Measurements from ENCODE around the gene DNAH1. TPM values are rescaled to one million over a fixed set of nuclear protein-coding genes. Genes with fewer than 3 reads are reported as not detected.

DNAH1 gene
- total RNA-seq, 1 experiment from 2014 or later = 5.5 TPM

DNA sequence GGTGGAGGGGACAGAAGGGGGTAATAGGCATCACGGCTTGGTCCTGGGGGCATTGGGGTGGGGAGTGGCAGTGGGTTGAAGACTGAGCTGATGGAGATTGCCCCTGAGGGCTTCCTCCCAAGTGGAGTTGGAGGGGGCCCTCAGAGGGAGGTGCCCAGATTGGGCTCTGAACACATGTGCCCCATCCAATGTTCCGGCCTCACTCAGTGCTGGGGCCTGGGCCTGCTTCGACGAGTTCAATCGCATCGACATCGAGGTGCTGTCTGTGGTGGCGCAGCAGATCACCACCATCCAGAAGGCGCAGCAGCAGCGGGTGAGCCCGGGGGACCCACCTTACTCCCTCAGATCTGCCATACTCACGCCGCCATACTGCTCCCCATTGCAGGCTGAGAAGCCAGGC, 45.3 kb downstream of the DNAH1 start:
- Histone ChIP-seq H3K27me3 (ENCODE audit: insufficient read depth, low read length) (no peaks in the 10 kb centered on the region), H3K9ac (ENCODE audit: low read length) (no peak overlapping the region), H3K79me2 (ENCODE audit: insufficient read depth, low read length) (no peaks in the 10 kb centered on the region), H3K27ac (ENCODE audit: low read depth, low read length) (no peak overlapping the region), H4K20me1 (ENCODE audit: insufficient read depth) (no peaks in the 10 kb centered on the region), H3K36me3 (ENCODE audit: control insufficient read depth in 1 of 2, insufficient read depth in 2 of 2, low read length in 2 of 2) (no peaks in the 10 kb centered on the region), H3K4me2 (ENCODE audit: low read length) (no peak overlapping the region), H3K4me3 (replicated peaks in 1 of 2; ENCODE audit: low read depth in 1 of 2, low read length in 2 of 2) (no peak overlapping the region), H3K4me1 (ENCODE audit: control insufficient read depth in 1 of 2, insufficient read depth in 2 of 2, low read length in 2 of 2) (no peaks in the 10 kb centered on the region), H3K9me3 (ENCODE audit: control insufficient read depth in 1 of 2, insufficient read depth in 1 of 2, low read depth in 1 of 2, low read length in 2 of 2) (no peaks in the 10 kb centered on the region), H2AFZ (ENCODE audit: low read depth, low read length, poor library complexity, severe bottlenecking) (no peak overlapping the region), H3K9me2 (ENCODE audit: insufficient read depth) (no peaks in the 10 kb centered on the region)
- no TSS peak for BruUV-seq (replicated peaks)
- ChIA-PET RAD21 (ENCODE audit: low non-redundant PET in 1 of 2, low total read pairs in 2 of 2, uncharacterized antibody in 2 of 2, unreplicated experiment in 2 of 2) (no interaction called here), CTCF (no interaction called here), POLR2A (no interaction called here)
- DNase-seq (ENCODE audit: low read depth, low spot score) (no peak), ATAC-seq (no peak)
- intact Hi-C loops (cut with micrococcal nuclease) = no loop called here
- no peak for TF ChIP-seq SRF (IDR thresholded peaks at IDR 0.05; ENCODE audit: low read depth)
- TF ChIP-seq CEBPB (IDR thresholded peaks at IDR 0.05; ENCODE audit: low read depth) = no peak

- Histone ChIP-seq H3K9me2 (ENCODE audit: insufficient read depth) (no peaks in the 10 kb centered on the region), H3K9ac (ENCODE audit: low read length) (no peak overlapping the region), H4K20me1 (ENCODE audit: insufficient read depth) (no peaks in the 10 kb centered on the region), H3K9me3 (ENCODE audit: control insufficient read depth in 1 of 2, insufficient read depth in 1 of 2, low read depth in 1 of 2, low read length in 2 of 2) (no peaks in the 10 kb centered on the region), H3K4me3 (replicated peaks in 1 of 2; ENCODE audit: low read depth in 1 of 2, low read length in 2 of 2) (no peak overlapping the region), H3K27ac (ENCODE audit: low read depth, low read length) (no peak overlapping the region), H3K4me2 (ENCODE audit: low read length) (no peak overlapping the region), H3K4me1 (ENCODE audit: control insufficient read depth in 1 of 2, insufficient read depth in 2 of 2, low read length in 2 of 2) (no peaks in the 10 kb centered on the region), H3K79me2 (ENCODE audit: insufficient read depth, low read length) (no peaks in the 10 kb centered on the region), H2AFZ (ENCODE audit: low read depth, low read length, poor library complexity, severe bottlenecking) (no peak overlapping the region), H3K36me3 (ENCODE audit: control insufficient read depth in 1 of 2, insufficient read depth in 2 of 2, low read length in 2 of 2) (no peaks in the 10 kb centered on the region), H3K27me3 (ENCODE audit: insufficient read depth, low read length) (no peaks in the 10 kb centered on the region)
- ChIA-PET RAD21 (ENCODE audit: low non-redundant PET in 1 of 2, low total read pairs in 2 of 2, uncharacterized antibody in 2 of 2, unreplicated experiment in 2 of 2) (no interaction called here), CTCF (no interaction called here), POLR2A (no interaction called here)
- intact Hi-C loops (cut with micrococcal nuclease) = no loop called here
- TF ChIP-seq TCF7L2 (IDR thresholded peaks at IDR 0.05; ENCODE audit: borderline replicate concordance, extremely low read depth, insufficient read depth, insufficient read length) = no peak
- TF ChIP-seq ZFX (IDR thresholded peaks at IDR 0.05) = no peak
- TF ChIP-seq EZH2phosphoT487 (IDR thresholded peaks at IDR 0.05; ENCODE audit: borderline replicate concordance) = no peak
- TF ChIP-seq, protein P1, sequence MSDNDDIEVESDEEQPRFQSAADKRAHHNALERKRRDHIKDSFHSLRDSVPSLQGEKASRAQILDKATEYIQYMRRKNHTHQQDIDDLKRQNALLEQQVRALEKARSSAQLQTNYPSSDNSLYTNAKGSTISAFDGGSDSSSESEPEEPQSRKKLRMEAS (IDR thresholded peaks at IDR 0.05) = no peak
- no peak for TF ChIP-seq SRF (IDR thresholded peaks at IDR 0.05; ENCODE audit: low read depth)
- TF ChIP-seq CEBPB (IDR thresholded peaks at IDR 0.05; ENCODE audit: low read depth) = no peak
- TF ChIP-seq, protein P2, sequence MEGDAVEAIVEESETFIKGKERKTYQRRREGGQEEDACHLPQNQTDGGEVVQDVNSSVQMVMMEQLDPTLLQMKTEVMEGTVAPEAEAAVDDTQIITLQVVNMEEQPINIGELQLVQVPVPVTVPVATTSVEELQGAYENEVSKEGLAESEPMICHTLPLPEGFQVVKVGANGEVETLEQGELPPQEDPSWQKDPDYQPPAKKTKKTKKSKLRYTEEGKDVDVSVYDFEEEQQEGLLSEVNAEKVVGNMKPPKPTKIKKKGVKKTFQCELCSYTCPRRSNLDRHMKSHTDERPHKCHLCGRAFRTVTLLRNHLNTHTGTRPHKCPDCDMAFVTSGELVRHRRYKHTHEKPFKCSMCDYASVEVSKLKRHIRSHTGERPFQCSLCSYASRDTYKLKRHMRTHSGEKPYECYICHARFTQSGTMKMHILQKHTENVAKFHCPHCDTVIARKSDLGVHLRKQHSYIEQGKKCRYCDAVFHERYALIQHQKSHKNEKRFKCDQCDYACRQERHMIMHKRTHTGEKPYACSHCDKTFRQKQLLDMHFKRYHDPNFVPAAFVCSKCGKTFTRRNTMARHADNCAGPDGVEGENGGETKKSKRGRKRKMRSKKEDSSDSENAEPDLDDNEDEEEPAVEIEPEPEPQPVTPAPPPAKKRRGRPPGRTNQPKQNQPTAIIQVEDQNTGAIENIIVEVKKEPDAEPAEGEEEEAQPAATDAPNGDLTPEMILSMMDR (IDR thresholded peaks at IDR 0.05 in 2 of 3, conservative IDR thresholded peaks at IDR 0.05 in 1 of 3; ENCODE audit: borderline replicate concordance in 1 of 3, insufficient read depth in 1 of 3, low read depth in 2 of 3, low read length in 2 of 3) = no peak
- no peak for TF ChIP-seq RAD21 (IDR thresholded peaks at IDR 0.05; ENCODE audit: low read depth)
- TF ChIP-seq POLR2A (IDR thresholded peaks at IDR 0.05; ENCODE audit: borderline replicate concordance, extremely low read depth, insufficient read depth, insufficient read length) = no peak
- no peak for TF ChIP-seq ATF3 (IDR thresholded peaks at IDR 0.05)
- no peak for TF ChIP-seq FOSL1 (IDR thresholded peaks at IDR 0.05; ENCODE audit: low read depth)
- TF ChIP-seq, protein P3, sequence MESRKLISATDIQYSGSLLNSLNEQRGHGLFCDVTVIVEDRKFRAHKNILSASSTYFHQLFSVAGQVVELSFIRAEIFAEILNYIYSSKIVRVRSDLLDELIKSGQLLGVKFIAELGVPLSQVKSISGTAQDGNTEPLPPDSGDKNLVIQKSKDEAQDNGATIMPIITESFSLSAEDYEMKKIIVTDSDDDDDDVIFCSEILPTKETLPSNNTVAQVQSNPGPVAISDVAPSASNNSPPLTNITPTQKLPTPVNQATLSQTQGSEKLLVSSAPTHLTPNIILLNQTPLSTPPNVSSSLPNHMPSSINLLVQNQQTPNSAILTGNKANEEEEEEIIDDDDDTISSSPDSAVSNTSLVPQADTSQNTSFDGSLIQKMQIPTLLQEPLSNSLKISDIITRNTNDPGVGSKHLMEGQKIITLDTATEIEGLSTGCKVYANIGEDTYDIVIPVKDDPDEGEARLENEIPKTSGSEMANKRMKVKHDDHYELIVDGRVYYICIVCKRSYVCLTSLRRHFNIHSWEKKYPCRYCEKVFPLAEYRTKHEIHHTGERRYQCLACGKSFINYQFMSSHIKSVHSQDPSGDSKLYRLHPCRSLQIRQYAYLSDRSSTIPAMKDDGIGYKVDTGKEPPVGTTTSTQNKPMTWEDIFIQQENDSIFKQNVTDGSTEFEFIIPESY (IDR thresholded peaks at IDR 0.05; ENCODE audit: extremely low read depth, insufficient replicate concordance, low read length) = no peak
- TF ChIP-seq YY1 (IDR thresholded peaks at IDR 0.05; ENCODE audit: extremely low read depth, insufficient replicate concordance, low read depth, low read length) = no peak
- no peak for TF ChIP-seq JUND (IDR thresholded peaks at IDR 0.05)
- no peak for TF ChIP-seq POLR2AphosphoS5 (IDR thresholded peaks at IDR 0.05; ENCODE audit: low read depth, low read length)
- no TSS peak for BruUV-seq (replicated peaks)
- ATAC-seq (no peak), DNase-seq (ENCODE audit: low read depth, low spot score) (no peak)
Observed at GRCh38 chr3:52361898-52362297, 45.8 kb downstream of the DNAH1 start.
